ENCODE measurements around the gene MAD1L1.
"Not testable (repeated sequence)": the region's sequence is repeated elsewhere in the genome, so short reads cannot be mapped to it uniquely, and the experiment has no call there.

The MAD1L1 gene

GRCh38 chr7:1977059-1977875 is 255.5 kb downstream of the MAD1L1 start:
- DNase-seq = no peak

GRCh38 chr7:1976521-1976920 is 256.2 kb downstream of the MAD1L1 start:
- DNase-seq = not testable (repeated sequence)

DNA sequence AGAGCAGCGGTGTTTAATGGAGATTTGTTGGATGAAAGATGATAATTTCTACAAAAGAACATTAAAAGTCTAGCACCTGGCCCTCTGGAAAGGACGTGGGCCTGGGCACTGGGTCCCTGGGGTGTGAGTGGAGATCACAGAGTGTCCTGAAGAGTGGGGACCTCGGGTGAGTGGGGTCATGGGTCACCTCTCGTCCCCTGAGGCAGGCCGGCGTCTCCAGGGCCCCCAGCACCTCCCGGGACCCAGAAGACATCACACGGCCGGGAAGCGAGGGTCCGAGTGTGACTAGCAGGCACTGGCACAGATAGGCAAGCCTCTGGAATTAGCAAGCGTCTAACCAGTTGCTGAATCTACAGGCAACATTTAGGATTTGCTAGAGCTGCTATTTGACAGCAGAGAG is 257.2 kb downstream of the MAD1L1 start:
- DNase-seq = no peak

GRCh38 chr7:1975179-1975578 is 257.6 kb downstream of the MAD1L1 start:
- no peak for DNase-seq

- DNase-seq = no peak
These were observed 258.2 kb downstream of the MAD1L1 start for GRCh38 chr7:1974290-1975101.

DNA sequence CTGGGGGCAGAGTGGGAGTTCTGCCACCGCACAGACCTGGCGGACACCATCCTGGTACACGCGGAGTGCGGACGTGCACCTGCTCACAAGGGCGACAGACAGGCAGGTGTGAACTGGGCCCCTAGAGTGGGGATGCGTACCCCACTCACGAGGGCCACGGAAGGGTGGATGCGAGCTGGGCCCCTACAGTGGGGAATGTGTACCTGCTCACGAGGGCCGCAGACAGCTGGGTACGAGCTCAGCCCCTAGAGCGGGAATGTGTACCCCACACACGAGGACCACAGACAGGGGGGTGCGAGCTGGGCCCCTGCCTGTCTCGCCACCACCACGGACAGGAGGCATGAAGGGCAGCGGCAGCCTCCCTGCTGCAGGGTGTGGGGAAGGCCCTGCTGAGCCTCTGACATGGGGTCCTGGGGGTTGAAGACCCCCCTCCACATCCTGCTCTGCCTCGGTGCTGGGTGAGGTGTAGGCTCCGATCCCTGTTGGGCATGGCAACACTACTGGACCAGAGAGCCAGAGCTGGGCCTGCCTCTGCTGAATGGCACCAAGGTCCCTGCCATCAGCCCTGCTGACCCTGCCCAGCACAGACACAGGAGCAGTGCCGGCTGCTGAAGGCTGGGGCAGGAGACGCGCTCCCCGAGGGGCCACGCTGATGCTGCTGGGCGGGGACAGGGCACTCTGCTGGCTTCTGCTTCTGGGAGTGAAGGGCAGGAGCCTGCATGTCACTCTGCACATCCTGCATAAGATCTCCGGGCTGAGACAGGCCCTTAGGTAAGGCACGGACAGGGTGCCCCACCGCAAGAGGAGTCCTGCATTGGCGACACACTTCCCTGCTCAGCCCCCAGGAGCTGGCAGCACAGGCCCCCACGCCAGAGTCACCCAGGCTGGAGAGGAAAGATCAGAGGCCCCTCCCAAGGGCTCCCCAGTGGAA is 259.2 kb downstream of the MAD1L1 start:
- DNase-seq = no peak

DNA sequence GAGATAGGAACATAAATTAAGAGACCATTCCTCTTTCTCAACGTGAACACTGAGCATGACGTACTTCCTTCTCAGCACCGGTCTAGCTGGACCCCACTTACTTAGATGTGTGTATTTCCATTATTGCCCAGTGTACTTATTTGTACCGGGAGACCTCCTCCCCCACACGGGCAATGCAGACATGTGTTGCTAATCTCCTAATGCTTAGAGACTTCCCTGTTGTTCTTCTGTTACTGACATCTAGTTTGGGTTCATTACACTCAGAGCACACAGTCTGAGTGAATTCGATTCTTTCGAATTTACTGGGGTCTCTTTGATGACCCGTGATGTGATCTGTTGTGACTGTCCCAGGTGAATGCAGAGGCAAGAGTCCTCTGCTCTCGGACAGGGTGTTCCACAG is 260.0 kb downstream of the MAD1L1 start:
- no peak for DNase-seq

GRCh38 chr7:1971946-1972654 is 260.6 kb downstream of the MAD1L1 start:
- DNase-seq = no peak

DNA sequence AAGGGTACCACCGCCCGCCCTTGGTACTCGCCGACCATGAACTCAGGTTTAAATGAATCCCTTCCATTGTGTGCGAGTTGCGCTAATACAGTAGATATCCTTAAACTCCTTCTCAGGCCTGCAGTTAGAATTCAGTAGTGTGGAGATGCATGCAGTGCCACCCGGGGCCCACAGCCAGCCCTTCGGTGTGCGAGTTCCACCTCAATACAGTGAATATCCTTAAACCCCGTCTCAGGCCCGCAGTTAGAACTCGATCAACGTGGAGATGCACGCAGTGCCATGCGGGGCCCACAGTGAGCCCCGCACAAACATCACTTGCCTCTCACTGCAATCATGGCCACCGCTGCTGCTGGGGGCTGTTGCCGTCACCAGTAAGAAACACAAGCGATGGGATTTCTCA is 261.9 kb downstream of the MAD1L1 start:
- DNase-seq = no peak

DNA sequence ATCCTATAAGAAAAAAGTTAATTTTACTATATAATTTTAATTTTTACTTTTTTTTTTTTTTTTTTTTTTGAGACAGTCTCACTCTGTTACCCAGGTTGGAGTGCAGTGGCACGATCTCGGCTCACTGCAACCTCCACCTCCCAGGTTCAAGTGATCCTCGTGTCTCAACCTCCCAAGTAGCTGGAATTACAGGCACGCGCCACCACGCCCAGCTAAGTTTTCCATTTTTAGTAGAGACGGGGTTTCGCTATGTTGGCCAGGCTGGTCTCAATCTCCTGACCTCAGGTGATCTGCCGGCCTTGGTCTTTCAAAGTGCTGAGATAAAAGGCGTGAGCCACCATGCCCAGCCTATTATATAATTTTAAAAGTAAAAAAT is 262.5 kb downstream of the MAD1L1 start:
- DNase-seq = not testable (repeated sequence)

GRCh38 chr7:1969459-1970284 is 263.1 kb downstream of the MAD1L1 start:
- no peak for DNase-seq

GRCh38 chr7:1968397-1969111 is 264.2 kb downstream of the MAD1L1 start:
- DNase-seq = no peak

DNA sequence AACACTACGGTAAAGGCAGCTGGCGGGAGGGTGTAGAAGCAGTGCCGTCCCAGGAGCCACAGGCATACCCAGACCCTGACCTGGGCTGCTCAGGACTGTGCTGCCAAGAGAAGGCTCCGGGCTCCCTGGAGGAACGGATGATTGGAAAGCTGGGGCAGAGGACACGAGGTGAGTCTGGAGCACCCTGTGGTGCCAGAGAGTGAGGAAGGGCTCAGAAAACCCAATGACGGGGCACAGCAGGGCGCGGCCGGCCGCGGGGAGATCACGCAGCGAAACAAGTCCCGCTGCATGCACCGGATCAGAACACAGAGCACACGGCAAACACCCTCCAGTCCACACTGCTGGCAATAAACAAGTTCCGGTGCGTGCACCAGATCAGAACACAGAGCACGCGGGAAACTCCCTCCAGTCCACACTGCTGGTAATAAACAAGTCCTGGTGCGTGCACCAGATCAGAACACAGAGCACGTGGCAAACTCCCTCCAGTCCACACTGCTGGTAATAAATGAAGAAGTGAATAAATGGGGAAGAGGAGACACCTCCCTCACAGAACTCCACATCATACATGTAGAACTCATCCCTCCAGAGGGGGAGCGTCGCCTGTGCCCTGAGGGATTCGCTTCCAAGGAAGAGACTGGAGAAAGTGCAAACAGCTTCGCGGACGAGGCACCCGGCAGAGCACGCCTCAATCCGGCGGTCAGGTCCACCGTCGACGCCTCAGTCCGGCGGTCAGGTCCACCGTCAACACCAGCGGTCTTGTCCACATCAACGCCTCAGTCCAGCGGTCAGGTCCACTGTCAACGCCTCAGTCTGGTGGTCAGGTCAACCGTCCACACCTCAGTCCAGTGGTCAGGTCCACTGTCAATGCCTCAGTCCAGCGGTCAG is 265.0 kb downstream of the MAD1L1 start:
- no peak for DNase-seq

DNA sequence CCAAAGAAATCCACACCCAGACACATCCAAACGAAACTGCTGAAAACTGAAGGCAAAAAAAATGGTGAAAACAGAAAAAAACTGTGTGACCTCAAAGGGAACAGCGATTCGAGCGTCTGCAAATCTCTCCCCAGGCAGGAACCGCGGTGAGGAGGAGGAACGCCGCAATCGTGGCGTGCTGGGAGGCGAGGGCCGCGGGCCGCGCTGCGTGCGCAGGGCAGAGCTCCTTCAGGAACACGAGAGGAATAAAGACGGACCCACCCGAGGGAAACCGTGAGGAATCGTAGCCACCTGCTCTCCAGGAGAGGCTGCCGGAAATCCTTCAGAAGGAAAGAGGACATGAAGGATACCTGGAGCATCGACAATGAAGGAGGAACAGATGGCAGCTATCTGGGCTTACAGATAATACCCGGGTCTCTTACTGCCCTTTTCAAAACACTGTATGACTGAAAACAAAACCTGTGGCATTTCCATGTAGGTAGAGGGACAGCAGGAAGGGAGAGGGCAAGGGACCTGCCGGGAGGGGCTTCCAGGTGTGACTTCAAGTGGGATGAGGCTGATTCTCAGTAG is 266.0 kb downstream of the MAD1L1 start:
- no peak for DNase-seq

DNA sequence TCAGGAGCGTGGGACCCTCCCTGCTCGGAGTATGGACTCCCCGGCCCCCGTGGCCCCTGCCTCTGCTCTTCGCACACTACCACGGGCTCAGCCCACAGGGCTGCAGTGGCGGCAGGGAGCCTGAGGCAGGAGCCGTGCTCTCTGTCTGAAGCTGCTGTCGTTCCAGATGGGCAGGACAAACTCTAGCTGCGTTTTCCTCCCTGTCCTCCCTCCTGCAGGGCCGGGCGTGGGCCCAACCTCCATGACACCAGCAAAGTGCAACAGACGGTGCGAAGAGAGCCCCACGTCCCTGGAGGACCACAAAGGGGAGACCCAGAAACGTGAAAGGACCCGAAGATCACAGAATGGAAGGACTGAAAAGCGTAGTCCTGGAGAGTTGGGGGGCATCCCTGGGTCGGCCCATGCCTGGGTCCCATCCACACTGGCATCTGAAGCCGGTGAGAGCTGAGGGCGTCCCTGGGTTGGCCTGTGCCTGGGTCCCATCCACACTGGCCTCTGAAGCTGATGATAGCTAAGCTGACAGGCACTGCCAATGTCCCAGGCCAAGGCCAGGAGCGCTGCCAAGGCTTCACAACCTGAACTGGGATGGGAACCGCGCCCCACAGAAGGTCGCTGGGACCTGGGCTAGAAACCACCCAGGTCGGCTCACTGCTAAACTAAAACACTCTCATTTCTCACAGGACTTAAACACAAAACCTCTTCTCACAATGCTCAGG is 267.0 kb downstream of the MAD1L1 start:
- no peak for DNase-seq

GRCh38 chr7:1964913-1965578 is 267.7 kb downstream of the MAD1L1 start:
- no peak for DNase-seq

DNA sequence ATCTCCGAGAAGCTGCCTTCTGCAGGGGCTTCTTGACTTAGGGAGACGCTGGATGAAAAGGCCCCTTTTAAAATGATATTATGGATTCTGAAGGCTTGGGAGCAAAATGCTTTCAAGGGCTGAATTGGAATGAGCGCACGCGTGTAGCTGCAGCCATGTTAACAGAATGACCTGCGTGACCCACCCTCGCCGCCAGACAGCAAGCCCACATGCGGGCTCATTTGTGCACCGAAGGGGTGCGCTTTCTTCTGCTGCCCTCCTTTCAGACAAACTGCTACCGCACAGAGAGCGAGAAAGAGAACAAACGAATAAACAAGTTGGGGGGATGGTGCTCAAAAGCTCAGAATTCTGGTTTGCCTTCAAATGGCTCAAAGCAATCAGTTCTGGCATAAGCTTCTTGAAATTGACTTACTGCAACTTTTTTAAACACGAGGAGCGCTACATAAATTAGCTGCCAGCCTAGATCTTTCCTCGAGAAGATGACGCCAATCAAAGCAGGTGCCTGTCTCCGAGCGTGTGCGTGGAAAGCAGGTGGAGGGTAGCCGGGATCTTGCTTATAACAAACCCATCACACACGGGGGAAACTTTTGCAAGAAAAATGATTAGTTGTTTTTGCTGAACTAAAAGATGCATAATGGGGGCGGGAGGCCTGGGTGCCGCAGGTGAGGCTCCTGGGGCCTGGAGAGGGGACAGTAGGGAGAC is 268.4 kb downstream of the MAD1L1 start:
- no peak for DNase-seq

Data from EL (cell line).